Esophagus muscularis mucosa (tissue), 4 donors: Measurements from ENCODE around the gene FOXJ1.

ENCODE experiments used
- EP300 ChIP-seq: sonication (generic); formaldehyde crosslinking; IDR thresholded peaks from one replicate; pipeline ENCODE4 v1.6.1; 2017; ENCODE audit warnings: antibody characterized with exemption
- POLR2A ChIP-seq: fragments of 450-650 bp; IDR thresholded peaks from one replicate; pipeline ENCODE4 v1.6.1; 2017; ENCODE audit warnings: antibody characterized with exemption, moderate library complexity, mild to moderate bottlenecking, low read depth
- POLR2AphosphoS5 ChIP-seq, 2 donors: sonication (generic); formaldehyde crosslinking; IDR thresholded peaks; one replicate each; pipeline ENCODE4 v1.6.1; 2017; ENCODE audit warnings: antibody characterized with exemption in 2 of 2
- TF ChIP-seq, protein P1 (sequence below), 3 experiments: fragments of 200-600 bp in 2 of 3; fragments of 450-650 bp in 1 of 3; sonication (generic) in 2 of 3; IDR thresholded peaks; one replicate each; pipeline ENCODE4 v1.5.1; 2017 to 2019; ENCODE audit warnings: antibody characterized with exemption in 3 of 3, mild to moderate bottlenecking in 2 of 3, moderate library complexity in 1 of 3

DNA sequence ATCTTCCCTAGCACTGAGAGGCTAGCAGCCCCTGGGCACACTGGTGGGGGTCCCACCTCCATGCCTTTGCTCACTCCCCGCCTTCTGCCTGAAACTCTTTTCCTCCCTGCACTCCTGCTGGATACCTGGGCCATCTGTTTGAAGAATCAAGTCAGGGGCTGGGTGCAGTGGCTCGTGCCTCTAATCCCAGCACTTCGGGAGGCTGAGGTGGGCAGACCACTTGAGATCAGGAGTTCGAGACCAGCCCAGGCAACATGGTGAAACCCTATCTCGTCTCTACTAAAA is 15.7 kb downstream of the FOXJ1 start:
- TF ChIP-seq, protein P1, sequence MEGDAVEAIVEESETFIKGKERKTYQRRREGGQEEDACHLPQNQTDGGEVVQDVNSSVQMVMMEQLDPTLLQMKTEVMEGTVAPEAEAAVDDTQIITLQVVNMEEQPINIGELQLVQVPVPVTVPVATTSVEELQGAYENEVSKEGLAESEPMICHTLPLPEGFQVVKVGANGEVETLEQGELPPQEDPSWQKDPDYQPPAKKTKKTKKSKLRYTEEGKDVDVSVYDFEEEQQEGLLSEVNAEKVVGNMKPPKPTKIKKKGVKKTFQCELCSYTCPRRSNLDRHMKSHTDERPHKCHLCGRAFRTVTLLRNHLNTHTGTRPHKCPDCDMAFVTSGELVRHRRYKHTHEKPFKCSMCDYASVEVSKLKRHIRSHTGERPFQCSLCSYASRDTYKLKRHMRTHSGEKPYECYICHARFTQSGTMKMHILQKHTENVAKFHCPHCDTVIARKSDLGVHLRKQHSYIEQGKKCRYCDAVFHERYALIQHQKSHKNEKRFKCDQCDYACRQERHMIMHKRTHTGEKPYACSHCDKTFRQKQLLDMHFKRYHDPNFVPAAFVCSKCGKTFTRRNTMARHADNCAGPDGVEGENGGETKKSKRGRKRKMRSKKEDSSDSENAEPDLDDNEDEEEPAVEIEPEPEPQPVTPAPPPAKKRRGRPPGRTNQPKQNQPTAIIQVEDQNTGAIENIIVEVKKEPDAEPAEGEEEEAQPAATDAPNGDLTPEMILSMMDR (IDR thresholded peaks at IDR 0.05) = no peak
- no peak for TF ChIP-seq POLR2A
- no peak for TF ChIP-seq EP300
- no peak for TF ChIP-seq POLR2AphosphoS5 (IDR thresholded peaks at IDR 0.05)
